ENCODE results near the gene EEPD1.

- TF ChIP-seq PATZ1 (CRISPR knock-in tag; IDR thresholded peaks at IDR 0.05; ENCODE audit: borderline replicate concordance) (no peak), ZNF8 (CRISPR knock-in tag; IDR thresholded peaks at IDR 0.05) (no peak), ZNF70 (CRISPR knock-in tag; IDR thresholded peaks at IDR 0.05) (no peak), RARB (CRISPR knock-in tag; IDR thresholded peaks at IDR 0.05) (no peak)
Measured at GRCh38 chr7:36147361-36147760, 5.7 kb upstream of the EEPD1 start.

Measured in SK-N-SH treated with all-trans-retinoic acid at 6 μM for 48 hours (cell line).